Adipocyte (in vitro differentiated cells): Measurements from ENCODE around the gene ZNF212.

Experiments used
- DNase-seq: peaks from one replicate; pipeline ENCODE4 v3.0.0-alpha.2; 2015; ENCODE audit warnings: low read depth
- H3K27me3 ChIP-seq: replicated peaks from 2 replicates; pipeline ENCODE4 v1.7.0; 2013; ENCODE audit warnings: mild to moderate bottlenecking, low read length, moderate library complexity; ENCODE audit not compliant: control insufficient read depth, insufficient read depth
- H3K36me3 ChIP-seq: 2 replicates; pipeline ENCODE4 v1.7.0; 2013; ENCODE audit warnings: low read length, mild to moderate bottlenecking, moderate library complexity; ENCODE audit not compliant: control insufficient read depth, insufficient read depth, severe bottlenecking
- H3K4me1 ChIP-seq: 2 replicates; pipeline ENCODE4 v1.7.0; 2013; ENCODE audit warnings: mild to moderate bottlenecking, low read length, moderate library complexity; ENCODE audit not compliant: control insufficient read depth, insufficient read depth
- H3K4me3 ChIP-seq: 2 replicates; pipeline ENCODE4 v1.7.0; 2013; ENCODE audit warnings: mild to moderate bottlenecking, low read length, moderate library complexity
- H3K9ac ChIP-seq: 2 replicates; pipeline ENCODE4 v1.7.0; 2013; ENCODE audit warnings: mild to moderate bottlenecking, low read length, moderate library complexity
- H3K9me3 ChIP-seq: 2 replicates; pipeline ENCODE4 v1.7.0; 2013; ENCODE audit warnings: mild to moderate bottlenecking, low read length, moderate library complexity; ENCODE audit not compliant: control insufficient read depth

Gene ZNF212

DNA sequence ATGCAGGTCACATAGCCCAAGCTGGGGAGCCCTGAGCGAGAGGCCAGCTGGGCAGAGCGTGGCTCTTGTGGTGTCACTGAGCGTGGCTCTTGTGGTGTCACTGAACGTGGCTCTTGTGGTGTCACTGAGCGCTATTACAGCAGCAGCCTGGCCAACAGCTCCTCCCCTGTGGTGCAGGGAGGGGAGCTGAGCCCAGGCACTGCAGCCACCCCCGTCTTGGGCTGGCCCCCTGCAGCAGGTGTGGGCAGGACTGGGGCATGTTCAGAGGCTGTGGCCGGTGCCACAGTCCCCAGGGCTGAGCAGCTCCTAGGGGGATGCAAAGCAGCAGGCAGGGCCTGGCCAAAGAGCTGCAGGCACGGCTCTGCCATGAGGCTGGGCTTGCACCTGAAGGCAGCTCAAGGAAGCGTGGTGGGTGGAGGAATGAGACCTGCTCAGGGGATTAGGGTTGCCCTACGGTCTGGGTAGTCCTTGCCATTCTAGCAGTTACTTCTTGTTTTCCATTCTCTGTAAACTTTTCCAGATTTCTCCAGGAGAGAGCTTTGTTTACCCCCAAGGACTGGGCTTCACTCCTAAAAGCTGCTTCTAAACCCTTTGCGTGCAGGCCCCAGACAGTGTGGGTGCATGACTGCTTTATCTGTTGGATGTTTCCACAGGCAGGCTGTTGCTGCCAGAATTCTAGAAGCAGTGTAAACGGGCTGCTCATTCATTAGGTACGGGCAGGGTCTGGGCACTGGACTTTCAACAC lies 51.8 kb downstream of the ZNF212 start:
- Histone ChIP-seq H3K9me3 (no peaks in the 10 kb centered on the region), H3K36me3 (peaks cover 42% of the 10 kb centered on the region), H3K9ac (no peak overlapping the region), H3K27me3 (no peaks in the 10 kb centered on the region), H3K4me3 (no peak overlapping the region), H3K4me1 (no peaks in the 10 kb centered on the region)
- DNase-seq, result no peak

DNA sequence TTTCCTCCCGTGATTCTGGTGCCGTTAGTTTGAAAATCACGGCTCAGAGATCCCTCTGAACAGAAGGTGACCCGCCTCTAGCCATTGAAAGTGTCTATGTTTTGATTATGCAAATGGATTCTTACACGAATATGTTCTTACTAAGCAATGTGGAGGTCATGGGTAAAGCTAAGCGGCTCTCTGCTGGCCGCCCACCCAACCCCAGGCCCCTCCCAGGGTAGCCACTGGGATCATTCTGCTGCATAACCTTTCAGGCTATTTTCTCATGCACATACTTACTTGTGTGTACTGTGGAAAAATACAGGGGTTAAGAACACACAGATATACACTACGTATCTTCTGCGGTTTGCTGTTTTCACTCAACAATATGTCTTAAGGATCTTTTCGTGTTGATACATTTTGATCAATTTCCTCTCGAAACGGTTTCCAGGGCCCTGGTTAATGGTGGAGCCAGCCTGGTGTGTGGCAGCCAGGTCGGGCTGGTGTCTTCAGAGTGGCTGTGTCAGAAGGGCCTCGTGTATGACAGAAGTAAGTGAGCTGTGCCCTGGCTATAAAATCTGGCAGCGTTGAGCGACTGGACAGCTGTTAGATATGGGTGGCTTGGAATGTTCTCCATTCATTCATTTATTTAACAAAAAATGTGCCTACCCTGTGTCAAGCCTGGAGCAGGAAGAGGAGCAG lies 52.5 kb downstream of the ZNF212 start:
- Histone ChIP-seq H3K4me1 (no peaks in the 10 kb centered on the region), H3K4me3 (no peak overlapping the region), H3K27me3 (no peaks in the 10 kb centered on the region), H3K9me3 (no peaks in the 10 kb centered on the region), H3K36me3 (peaks cover 42% of the 10 kb centered on the region), H3K9ac (no peak overlapping the region)
- no peak for DNase-seq

DNA sequence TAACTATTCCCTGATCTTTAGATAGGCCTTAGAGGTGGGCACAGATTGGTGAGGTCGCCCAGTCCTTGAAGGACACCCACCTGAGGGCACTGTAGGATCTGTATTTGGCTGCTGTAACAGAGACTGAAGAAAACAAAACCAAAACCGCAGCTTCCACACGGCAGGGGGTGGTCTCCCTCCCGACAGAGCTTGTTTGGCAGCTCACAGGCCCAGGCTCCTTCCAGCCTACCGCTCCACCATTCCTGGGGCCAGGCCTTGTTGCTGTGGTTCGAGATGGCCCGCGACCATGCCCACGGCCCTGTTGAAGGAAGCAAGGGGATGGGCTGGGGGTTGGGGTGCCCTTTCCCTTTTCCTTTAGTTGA lies 53.0 kb downstream of the ZNF212 start:
- no peak overlapping the region for H3K4me3 ChIP-seq
- H3K4me1 ChIP-seq, result no peaks in the 10 kb centered on the region
- H3K9ac ChIP-seq, result no peak overlapping the region
- no peaks in the 10 kb centered on the region for H3K9me3 ChIP-seq
- DNase-seq, result no peak
- H3K36me3 ChIP-seq, result peaks cover 42% of the 10 kb centered on the region
- H3K27me3 ChIP-seq, result no peaks in the 10 kb centered on the region

DNA sequence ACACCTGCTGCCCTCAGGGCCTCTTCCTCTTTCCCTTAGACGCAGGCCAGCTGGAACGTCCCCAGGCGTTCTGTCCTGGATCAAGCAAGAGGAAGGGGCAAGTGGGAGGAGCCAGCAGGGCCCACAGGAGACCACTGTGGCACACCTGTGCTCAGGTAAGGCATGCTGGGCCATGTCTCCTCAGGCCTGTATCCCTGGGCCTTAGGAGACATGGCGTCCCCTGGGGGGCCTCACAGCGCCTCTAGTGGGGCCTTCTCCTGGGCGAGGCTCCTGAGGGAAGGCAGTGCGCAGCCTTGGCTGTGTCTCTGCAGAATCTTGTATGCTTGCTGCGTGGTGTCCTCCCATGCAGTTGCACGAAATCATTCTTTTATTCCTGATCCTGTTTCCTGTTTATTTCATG lies 53.9 kb downstream of the ZNF212 start:
- H3K27me3 ChIP-seq, result no peaks in the 10 kb centered on the region
- H3K9ac ChIP-seq, result no peak overlapping the region
- H3K4me1 ChIP-seq, result no peaks in the 10 kb centered on the region
- no peak for DNase-seq
- no peaks in the 10 kb centered on the region for H3K9me3 ChIP-seq
- H3K4me3 ChIP-seq, result no peak overlapping the region
- peaks cover 36% of the 10 kb centered on the region for H3K36me3 ChIP-seq

DNA sequence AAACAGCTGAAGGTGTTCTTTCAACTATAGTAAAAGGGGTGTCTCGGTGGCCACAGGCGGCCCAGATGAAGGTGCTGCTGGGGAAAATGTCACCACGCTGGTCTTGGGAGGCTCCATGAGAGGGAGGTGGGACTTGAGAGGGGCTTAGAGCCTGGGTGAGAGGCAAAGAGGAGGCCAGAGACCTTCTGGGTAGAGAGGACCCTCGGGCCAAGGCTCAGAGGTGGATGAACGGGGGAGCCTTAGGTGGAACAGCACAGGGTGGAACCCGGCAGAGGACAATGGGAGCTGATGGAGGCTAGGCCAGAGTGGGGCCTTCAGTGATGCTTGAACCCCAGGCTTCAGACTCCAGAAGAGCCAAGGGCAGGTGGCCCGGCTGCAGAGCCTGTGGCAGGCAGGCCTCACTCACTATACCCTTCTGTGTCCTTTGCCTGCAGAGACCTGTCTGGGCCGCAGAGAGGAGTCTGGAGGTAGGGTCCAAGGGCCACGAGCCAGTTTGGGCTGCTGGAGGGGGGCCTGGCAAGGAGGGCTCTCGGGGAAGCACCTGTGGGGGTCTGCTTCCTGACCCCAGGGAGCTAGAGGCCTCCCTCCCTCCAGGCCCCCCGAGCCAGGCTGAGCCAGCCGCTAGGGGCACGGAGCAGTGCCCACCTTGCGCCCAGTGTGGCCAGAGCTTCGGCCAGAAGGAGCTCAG lies 54.6 kb downstream of the ZNF212 start:
- H3K9ac ChIP-seq, result no peak overlapping the region
- no peaks in the 10 kb centered on the region for H3K4me1 ChIP-seq
- peaks cover 31% of the 10 kb centered on the region for H3K36me3 ChIP-seq
- H3K4me3 ChIP-seq, result no peak overlapping the region
- DNase-seq, result no peak
- no peaks in the 10 kb centered on the region for H3K9me3 ChIP-seq
- H3K27me3 ChIP-seq, result no peaks in the 10 kb centered on the region

DNA sequence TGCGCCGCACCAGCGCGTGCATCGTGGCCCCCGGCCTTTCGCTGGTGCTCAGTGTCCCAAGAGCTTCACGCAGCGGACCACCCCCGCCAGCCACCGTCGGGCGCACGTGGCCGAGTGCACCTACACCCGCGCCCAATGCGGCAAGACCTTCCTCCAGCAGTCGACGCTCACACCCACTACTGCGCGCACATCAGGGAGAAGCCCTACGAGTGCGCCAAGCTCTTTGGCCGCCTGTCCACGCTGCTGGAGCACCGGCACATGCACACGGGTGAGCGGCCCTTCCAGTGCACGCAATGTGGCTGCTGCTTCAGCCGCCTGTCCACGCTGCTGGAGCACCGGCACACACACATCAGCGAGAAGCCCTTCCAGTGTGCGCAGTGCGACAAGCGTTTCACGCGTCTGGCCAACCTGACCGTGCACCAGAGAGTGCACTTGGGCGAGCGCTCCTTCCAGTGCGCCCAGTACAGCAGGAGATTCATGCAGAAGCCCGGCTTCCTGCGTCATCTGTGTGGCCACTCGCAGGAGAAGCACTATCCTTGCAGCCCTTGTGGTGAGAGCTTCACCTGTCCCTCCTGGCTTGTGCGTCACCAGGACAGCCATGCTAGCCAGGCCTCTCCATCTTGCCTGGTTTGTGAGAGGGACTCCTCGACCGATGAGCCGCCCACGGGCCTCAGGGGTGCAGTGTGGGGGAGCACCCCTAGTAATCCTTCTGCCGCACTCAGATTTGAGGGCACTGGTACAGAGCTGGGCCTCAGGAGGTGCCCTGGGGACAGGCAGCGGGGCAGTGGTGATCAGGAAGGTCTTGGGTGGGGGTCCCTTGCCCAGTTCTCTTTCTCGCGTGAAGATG lies 55.4 kb downstream of the ZNF212 start:
- H3K27me3 ChIP-seq, result no peaks in the 10 kb centered on the region
- H3K36me3 ChIP-seq, result peaks cover 31% of the 10 kb centered on the region
- no peak overlapping the region for H3K4me3 ChIP-seq
- H3K9me3 ChIP-seq, result no peaks in the 10 kb centered on the region
- no peak overlapping the region for H3K9ac ChIP-seq
- no peaks in the 10 kb centered on the region for H3K4me1 ChIP-seq
- no peak for DNase-seq

DNA sequence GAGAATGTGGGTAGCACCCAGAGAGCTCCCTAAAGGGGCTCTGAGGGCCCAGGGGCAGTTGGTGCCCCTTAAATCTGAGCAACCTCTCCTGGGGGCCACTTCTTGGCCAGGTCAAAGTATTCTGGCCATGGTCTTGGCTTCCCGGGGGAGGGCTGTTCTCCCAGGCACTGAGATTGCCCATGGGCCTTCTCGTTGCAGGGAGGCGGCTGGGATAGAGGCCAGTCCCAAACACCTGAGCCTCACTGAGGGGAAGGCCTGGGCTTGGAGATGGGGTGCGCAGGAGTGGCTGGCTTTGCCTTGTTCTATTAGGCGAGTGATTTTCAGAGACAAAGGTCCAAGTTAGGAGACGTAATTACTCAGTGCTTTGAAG lies 56.0 kb downstream of the ZNF212 start:
- H3K9me3 ChIP-seq, result no peaks in the 10 kb centered on the region
- H3K4me3 ChIP-seq, result no peak overlapping the region
- no peak overlapping the region for H3K9ac ChIP-seq
- H3K36me3 ChIP-seq, result peaks cover 31% of the 10 kb centered on the region
- H3K4me1 ChIP-seq, result no peaks in the 10 kb centered on the region
- H3K27me3 ChIP-seq, result no peaks in the 10 kb centered on the region
- DNase-seq, result no peak

DNA sequence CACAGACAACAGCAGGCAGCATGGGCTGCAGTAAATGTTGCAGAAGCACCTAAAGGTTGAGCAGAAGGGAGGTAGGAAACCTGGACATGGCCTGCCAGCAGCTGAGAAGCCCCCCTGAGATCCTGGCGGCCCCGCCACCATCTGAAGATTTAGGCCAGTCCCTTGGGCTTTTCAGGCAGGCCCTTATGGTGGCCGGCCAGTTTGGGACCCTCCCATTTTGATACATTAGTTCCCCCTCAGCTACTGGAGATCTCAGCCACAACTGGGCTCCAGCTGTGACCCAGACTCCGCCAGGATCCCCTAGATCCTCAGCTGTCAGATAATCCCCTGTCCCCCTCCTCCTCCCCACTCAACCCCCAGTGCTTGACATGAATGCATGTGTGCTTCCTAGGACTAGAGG lies 56.9 kb downstream of the ZNF212 start:
- no peak overlapping the region for H3K9ac ChIP-seq

DNA sequence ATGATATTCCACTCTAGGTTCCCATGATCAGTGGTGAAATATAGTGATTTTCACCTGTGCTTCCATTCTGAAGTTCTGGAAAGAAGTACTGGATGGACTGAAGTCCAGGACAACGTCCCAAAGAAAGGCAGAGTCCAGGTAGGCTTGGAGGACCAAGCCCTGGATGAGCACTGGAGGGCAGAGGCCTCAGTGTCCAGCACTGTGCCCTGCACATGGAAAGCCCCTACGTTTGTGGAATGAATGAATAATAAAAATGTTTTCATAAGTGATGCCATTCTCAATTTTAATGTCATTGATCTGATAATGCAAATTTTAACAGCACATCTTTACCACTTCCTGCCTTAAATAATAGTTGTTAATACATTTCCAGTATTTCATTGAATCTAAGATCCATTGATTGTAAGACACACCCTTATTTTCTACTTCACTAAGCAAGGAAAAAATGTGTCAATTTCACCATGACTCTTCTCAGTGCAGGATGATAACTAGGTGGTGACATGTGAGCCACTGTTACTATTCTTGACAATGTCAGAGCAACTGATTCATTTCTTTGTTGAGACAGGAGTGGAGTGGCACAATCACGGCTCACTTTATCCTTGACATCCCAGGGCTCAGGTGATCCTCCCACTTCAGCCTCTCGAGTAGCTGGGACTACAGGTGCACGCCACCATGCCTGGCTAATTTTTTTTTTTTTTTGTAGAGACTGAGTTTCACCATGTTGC lies 57.7 kb downstream of the ZNF212 start:
- Histone ChIP-seq H3K9ac (no peak overlapping the region), H3K9me3 (no peaks in the 10 kb centered on the region), H3K36me3 (peaks cover 24% of the 10 kb centered on the region), H3K27me3 (no peaks in the 10 kb centered on the region), H3K4me3 (no peak overlapping the region), H3K4me1 (no peaks in the 10 kb centered on the region)
- DNase-seq, result no peak

More for the DNA sequence above, 56.9 kb downstream of the ZNF212 start:
- Histone ChIP-seq H3K36me3 (peaks cover 31% of the 10 kb centered on the region), H3K27me3 (no peaks in the 10 kb centered on the region), H3K4me1 (no peaks in the 10 kb centered on the region), H3K9me3 (no peaks in the 10 kb centered on the region), H3K4me3 (no peak overlapping the region)
- DNase-seq, result no peak

DNA sequence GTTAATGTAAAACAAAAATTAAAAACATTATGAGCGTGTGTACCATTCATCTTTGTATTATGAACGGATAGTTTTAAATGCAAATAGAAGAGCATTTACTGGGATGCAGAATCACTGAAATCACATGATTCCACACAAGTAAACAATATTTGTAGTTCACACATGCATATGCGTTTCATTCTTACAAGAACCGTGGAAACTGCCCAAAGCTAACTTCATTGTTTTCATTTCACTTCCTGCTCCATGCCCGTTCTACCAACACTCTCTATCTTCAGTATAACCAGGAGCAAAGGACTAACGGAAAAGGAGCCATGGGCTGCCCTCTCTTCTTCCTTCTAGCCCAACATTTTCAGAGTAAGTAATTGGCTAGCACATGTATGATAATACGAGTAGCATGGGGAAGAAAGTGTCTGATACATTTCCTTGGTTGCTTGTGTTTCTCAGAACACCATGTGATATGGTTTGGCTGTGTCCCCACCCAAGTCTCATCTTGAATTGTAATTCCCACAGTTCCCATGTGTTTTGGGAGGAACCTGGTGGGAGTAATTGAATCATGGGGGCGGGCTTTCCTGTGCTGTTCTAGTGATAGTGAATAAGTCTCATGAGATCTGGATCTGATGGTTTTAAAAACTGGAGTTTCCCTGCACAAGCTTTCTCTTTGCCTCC lies 61.3 kb downstream of the ZNF212 start:
- Histone ChIP-seq H3K36me3 (no peaks in the 10 kb centered on the region), H3K9ac (no peak overlapping the region), H3K4me1 (no peaks in the 10 kb centered on the region), H3K27me3 (no peaks in the 10 kb centered on the region), H3K4me3 (no peak overlapping the region), H3K9me3 (no peaks in the 10 kb centered on the region)
- no peak for DNase-seq
